GM18873 (cell line): ENCODE measurements around the gene STAU1.
"Not testable (repeated sequence)": the region's sequence is repeated elsewhere in the genome, so short reads cannot be mapped to it uniquely, and the experiment has no call there.

Source experiments
- ATAC-seq: cut with Tn5 transposase; IDR thresholded peaks from one replicate; pipeline ENCODE4 v1.9.1; 2021; ENCODE audit warnings: mild to moderate bottlenecking, moderate library complexity, moderate number of reproducible peaks; ENCODE audit not compliant: unreplicated experiment, low FRiP score

Gene STAU1

GRCh38 chr20:49133571-49133970 lies 54.6 kb downstream of the STAU1 start:
- no peak for ATAC-seq

DNA sequence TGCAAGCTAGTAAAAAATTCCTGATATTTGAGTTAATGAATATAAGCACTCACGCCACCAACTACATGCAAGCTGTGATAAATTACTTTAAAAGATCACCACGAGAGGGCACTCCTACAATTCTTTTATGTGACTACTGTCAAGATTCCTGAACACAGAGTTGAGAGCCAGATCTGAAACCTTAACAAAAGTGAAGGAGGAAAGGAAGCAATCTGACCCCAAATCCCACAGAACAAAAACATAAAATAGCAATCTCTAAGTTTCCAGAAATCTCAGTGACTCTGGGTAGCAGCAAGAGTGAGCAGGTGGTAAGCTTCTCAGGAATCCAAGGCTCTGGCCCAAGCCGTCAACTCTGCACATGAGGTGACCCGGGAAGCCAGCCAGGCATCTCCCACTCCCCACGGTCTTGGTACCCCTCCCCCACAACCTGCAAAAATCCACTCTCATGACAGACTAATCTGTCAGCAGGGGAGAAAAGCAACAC lies 55.1 kb downstream of the STAU1 start:
- ATAC-seq: no peak

GRCh38 chr20:49123982-49124381 lies 64.2 kb downstream of the STAU1 start:
- ATAC-seq: no peak

GRCh38 chr20:49122920-49123319 lies 65.2 kb downstream of the STAU1 start:
- ATAC-seq: no peak

- no peak for ATAC-seq
Measured at GRCh38 chr20:49119988-49120387, 68.1 kb downstream of the STAU1 start.

GRCh38 chr20:49118307-49118706 lies 69.8 kb downstream of the STAU1 start:
- ATAC-seq: no peak

- no peak for ATAC-seq
Measured at GRCh38 chr20:49115564-49115963, 72.6 kb downstream of the STAU1 start.

- ATAC-seq: no peak
Measured at GRCh38 chr20:49112596-49113274, 75.4 kb downstream of the STAU1 start.

DNA sequence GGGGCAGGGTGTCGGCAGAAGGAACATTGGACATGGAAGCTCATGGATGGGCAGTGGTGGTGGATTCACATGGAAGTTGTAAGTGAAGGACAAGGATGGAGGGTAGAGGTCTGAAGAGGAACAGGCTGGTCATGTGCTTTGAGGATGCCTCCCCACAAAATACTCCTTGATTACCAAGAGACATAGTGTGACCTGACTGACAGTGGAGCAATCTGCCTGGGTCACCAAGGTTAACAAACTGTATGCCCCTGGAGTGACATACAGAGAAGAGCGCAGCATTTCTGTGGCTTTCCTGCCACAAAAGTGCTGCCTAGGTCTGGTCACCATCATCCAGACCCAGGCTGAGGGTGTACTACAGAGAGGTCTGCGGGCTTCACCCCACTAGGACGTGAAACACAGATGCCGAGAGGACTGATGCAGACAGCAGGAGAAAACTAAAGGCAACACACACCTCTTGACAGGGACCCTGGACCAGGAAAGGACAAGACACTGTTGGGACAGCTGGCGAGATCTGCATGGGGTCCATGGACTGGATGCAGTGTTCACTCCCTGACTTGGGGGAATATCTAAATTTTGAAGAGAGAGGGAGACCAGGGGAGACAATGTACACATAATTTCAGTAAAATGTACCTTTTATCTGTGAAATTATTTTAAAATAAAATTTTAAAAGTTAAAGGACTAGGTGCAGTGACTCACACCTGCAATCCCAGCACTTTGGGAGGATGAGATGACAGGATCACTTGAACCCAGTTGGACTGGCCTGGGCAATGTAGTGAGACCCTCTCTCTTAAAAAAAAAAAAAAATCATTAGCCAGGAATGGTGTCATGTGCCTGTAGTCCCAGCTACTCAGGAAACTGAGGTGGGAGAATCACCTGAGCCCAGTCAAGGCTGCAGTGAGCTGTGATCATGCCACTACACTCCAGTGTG lies 77.1 kb downstream of the STAU1 start:
- no peak for ATAC-seq

- ATAC-seq: no peak
Measured at GRCh38 chr20:49106328-49106727, 81.8 kb downstream of the STAU1 start.

DNA sequence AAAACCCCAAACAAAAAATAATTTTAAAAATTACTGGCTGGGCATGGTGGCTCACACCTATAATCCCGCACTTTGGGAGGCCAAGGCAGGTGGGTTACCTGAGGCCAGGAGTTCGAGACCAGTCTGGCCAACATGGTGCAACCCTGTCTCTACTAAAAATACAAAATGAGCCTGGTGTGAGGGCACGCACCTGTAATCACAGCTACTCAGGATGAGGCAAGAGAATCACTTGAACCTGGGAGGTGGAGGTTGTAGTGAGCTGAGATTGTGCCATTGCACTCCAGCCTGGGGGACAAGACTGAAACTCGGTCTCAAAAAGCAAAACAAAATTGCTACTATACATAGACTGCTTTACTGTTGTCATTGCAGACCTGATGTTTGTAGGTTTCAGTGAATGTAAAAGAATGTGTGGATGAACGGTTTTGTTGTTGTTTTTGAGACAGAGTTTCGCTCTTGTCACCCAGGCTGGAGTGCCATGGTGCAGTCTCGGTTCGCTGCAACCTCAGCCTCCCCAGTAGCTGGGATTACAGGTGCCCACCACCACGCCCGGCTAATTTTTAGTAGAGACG lies 83.1 kb downstream of the STAU1 start:
- not testable (repeated sequence) for ATAC-seq

DNA sequence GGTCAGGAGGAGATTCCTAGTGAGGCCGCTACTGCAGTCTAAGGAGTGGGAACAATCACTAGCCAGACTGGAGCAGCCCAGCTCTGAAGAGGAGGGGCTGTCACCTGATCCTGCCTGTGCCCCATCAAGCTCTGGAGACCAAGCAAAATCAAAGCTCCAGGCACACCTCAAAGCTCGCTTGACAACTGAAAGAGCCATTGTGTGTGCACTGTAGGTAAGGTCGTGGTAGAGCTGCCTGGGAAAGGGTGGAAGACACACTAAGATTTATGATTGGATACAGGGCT lies 83.8 kb downstream of the STAU1 start:
- no peak for ATAC-seq

DNA sequence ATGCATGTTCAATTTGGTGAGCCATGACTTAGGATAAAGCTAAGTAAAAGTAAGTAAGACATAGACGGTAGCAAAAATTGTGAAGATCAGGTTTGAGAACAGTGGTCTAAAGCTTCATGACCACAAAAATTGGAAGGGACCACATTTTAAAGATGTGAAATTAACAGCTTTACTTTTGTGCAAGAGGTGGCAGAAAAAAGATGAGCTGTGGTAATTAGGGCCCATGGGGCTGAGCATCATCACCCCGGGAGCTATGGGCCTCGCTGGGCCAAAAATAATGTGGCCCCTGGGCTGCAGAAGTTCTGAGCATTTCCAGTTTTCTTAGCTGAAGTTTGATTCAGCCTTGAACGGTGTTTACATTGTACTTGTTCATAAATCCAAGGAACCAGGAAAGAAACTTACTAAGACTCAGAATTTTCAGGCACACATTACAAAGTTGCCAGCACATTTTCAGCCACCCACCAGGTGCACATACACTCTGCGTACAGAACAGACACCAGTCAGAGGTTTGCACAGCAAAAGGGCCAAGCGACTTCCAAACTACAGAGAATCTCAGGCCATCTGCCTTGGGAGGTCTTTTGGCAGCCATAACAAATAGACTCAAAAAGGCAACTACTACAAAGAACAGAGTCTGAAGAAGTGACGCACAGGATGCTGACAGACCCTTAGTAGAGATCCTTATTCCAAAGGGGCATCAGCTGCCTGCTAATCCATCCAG lies 84.3 kb downstream of the STAU1 start:
- no peak for ATAC-seq

DNA sequence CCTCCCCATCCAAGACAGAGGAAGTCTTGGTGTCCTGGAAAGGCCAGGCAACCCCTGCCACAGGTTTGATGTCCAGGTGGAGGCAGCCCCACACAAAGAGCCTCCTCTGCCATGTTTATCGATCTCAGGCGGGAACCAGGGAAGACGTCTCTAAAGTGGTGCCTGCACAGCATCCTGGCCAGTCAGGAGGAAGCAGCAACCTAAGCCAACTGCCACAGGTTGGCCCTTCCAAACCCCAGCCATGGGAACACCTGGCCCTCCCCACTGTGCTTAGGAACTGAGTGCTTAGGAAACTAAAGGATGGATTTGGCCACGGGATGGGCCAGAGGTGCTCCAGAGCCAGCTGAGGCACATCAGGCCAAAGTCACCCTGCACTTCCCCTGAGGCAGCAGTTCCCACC lies 85.1 kb downstream of the STAU1 start:
- ATAC-seq: no peak

DNA sequence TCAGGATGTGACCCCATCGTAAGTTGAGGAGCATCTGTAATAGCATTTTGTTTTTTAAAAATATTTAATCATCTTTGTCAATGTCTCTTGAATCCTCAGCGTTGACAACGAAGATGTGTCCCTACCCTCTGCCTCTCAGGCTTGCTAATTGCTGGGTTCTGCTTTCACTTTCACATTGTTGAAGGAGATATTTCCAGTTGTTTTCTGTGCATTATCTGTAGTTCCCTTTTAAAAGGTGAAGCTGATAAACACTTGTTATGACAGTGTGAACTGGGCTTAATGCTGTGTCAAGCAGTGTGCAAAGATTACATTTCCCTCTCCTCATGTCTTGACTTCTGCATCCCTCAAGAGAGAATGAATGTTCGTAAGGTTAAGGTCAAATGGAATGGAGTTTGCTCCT lies 87.2 kb downstream of the STAU1 start:
- ATAC-seq: no peak

DNA sequence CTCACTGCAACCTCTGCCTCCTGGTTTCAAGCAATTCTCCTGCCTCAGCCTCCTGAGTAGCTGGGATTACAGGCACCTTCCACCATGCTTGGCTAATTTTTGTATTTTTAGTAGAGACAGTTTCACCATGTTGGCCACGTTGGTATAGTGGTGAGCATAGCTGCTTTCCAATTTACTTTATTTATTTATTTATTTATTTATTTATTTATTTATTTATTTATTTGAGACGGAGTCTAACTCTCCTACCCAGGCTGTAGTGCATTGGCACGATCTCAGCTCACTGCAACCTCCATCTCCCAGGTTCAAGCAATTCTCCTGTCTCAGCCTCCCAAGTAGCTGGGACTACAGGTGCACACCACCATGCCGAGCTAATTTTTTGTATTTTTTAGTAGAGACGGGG lies 87.8 kb downstream of the STAU1 start:
- not testable (repeated sequence) for ATAC-seq

GRCh38 chr20:49099011-49099410 lies 89.1 kb downstream of the STAU1 start:
- no peak for ATAC-seq

DNA sequence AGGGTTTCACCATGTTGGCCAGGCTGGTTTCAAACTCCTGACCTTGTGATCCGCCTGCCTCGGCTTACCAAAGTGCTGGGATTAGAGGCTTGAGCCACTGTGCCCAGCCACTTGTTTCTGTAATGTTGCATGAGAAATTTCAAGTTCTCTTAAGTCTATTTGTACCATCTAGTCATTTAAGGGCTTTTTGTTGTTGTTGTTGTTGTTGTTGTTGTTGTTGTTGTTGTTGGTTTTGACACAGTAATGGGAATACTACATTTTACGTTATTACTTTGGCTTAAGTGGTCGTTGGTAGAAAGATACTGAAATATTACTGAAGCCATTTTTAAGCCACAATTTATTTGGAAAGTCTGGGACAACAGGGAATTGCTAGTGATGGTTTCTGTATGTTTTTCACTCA lies 90.0 kb downstream of the STAU1 start:
- no peak for ATAC-seq

DNA sequence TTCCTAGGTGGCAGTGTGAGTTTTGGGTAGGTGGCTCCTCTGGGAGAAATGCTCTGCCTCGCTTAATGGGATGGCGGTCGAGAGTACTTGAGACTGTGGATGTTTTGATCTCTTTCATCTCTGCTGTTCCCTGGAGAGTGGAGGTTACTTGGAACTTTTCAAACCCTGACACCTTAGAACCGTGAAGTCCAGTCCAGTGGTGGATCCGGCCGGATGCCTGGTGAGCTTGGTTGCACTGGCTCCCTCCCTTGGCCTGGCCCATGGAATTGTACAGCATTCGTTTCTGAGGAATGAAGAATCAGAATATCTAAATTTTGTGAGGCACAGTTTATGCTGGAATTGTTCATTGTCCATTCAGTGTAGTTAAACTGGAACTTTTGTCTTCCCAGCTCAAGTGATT lies 91.0 kb downstream of the STAU1 start:
- ATAC-seq: no peak

GRCh38 chr20:49096203-49096730 lies 91.9 kb downstream of the STAU1 start:
- no peak for ATAC-seq

DNA sequence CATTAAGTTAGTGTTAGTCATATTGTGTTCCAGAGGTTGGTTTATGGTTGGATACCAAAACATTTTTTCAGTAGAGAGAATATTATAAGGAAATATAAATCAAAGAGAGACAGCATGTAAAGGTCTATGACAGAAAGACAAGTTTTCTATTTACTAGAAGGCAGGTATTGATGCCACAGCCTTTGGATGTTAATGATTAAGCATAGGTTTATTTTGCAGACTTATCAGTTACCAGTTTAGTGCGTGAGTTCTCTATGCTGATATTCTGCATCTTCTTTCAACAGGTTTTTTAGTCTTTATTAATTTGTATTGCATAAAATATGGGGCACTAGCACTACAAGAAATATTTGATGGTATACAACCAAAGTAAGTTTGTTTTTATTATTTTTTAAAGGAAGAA lies 96.4 kb downstream of the STAU1 start:
- ATAC-seq: no peak
